B cell (primary cell): ENCODE results near the gene KCNH1.

Source experiments
- CTCF ChIP-seq: fragments of 200-600 bp; IDR thresholded peaks from one replicate; pipeline ENCODE4 v1.8.0; 2022; ENCODE audit warnings: antibody characterized with exemption, mild to moderate bottlenecking
- EZH2 ChIP-seq: IDR thresholded peaks from 2 replicates; pipeline ENCODE4 v1.6.1; 2012; ENCODE audit warnings: borderline replicate concordance, low read depth, mild to moderate bottlenecking, moderate library complexity, low read length; ENCODE audit not compliant: insufficient read depth, poor library complexity, severe bottlenecking

- no peak for TF ChIP-seq CTCF
- no peak for TF ChIP-seq EZH2
Observed at GRCh38 chr1:210779269-210779668, 354.7 kb downstream of the KCNH1 start.
